ENCODE results near the gene CCDC74B.

DNA sequence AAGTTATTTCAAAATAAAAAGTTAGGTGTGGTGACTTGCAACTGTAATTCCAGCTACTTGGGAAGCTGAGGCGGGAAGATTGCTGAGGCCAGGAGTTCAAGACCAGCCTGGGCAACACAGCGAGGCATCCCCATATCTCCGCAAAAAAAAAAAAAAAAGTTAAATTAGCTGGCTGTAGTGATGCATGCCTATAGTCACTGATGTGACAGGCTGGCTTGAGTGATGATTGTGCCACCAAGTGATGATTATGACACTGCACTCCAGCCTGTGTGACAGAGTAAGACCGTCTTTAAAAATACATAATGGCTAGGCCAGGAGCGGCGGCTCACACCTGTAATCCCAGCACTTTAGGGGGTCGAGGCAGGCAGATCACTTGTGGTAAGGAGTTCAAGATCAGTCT lies 25.0 kb upstream of the CCDC74B start:
- TF ChIP-seq, protein P1, sequence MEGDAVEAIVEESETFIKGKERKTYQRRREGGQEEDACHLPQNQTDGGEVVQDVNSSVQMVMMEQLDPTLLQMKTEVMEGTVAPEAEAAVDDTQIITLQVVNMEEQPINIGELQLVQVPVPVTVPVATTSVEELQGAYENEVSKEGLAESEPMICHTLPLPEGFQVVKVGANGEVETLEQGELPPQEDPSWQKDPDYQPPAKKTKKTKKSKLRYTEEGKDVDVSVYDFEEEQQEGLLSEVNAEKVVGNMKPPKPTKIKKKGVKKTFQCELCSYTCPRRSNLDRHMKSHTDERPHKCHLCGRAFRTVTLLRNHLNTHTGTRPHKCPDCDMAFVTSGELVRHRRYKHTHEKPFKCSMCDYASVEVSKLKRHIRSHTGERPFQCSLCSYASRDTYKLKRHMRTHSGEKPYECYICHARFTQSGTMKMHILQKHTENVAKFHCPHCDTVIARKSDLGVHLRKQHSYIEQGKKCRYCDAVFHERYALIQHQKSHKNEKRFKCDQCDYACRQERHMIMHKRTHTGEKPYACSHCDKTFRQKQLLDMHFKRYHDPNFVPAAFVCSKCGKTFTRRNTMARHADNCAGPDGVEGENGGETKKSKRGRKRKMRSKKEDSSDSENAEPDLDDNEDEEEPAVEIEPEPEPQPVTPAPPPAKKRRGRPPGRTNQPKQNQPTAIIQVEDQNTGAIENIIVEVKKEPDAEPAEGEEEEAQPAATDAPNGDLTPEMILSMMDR (conservative IDR thresholded peaks at IDR 0.05; ENCODE audit: low read length): no peak
- TF ChIP-seq EZH2phosphoT487 (IDR thresholded peaks at IDR 0.05; ENCODE audit: borderline replicate concordance): no peak

Data from Loucy (cell line).